Activated CD8-positive, alpha-beta memory T cell treated with anti-CD3 and anti-CD28 coated beads, Interleukin-2, amount 50 U/mL, for 1 hour (primary cell): ENCODE data around the gene BLID.

Experiments
- DNase-seq: peaks from one replicate; pipeline ENCODE4 v3.0.0-alpha.2; 2020; ENCODE audit errors: extremely low read depth

The BLID gene

DNA sequence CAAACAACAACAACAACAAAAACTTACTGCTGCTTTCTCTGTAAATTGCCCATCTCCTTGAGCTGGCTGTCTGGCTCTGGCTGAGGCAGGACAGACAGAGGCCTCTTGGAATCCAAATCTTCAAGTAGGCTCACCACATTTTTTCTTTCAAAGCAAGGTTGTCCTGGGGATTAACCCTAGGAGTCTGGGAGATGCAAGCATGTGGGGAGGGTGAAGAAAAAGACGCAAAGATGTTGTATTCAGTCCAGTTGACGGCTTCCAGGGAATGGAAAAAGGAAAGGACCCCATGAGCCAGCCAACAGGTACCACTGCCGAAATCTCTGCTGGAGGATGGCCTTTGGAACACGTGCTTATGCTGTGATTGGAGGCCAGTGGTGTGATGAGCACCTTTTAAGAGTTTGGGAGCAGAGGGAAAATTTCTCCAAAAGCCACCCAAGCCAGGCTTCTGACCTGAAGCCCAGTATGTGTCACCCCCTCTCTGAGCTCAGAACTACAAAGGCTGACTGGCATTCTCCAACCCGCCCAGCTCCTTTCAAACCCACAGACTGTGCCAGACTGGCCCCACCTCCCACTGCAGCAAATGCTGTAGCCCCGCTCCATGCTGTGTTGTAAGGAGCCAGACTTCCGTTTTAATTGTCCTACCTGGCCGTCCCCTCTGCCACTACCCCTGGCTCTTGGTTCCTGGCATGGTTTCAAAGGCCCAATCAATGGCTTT is 10.8 kb downstream of the BLID start:
- no peak for DNase-seq

DNA sequence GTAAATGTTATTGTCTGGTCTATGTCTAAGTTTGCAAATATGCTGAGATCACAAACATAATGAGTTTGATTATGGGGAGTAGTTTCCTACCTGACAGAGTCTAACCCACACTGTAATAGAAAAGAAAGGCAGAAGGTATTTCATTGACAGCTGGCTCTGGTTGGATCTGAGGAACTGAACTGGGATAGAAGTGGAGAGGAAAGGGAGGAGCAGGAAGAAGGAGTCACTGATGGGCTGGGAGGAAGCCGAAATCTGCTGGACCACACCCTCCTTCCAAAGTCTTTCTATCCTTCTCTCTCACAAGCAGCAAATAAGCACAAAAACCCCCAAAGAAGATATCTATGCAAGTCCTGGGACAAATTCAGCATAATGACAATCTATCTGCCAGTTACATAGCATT is 11.7 kb downstream of the BLID start:
- no peak for DNase-seq

DNA sequence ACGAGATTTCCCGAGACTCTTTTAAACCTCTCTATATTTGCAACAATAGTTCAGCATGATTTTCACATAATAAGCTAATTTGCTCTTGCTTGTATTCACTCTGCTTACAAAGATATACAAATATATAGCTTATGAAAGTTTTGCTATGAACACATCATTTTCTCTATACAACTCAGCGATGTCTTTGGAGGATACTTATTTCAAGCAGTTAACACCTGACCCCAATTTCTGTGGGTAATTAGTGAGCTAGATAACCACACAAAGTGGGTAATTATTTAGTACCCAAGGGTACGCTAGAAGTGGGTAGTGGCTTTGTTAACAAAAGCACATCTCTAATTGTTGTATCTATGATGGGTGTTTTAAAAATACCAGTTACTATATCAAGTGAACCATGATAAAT is 12.3 kb downstream of the BLID start:
- DNase-seq: no peak

DNA sequence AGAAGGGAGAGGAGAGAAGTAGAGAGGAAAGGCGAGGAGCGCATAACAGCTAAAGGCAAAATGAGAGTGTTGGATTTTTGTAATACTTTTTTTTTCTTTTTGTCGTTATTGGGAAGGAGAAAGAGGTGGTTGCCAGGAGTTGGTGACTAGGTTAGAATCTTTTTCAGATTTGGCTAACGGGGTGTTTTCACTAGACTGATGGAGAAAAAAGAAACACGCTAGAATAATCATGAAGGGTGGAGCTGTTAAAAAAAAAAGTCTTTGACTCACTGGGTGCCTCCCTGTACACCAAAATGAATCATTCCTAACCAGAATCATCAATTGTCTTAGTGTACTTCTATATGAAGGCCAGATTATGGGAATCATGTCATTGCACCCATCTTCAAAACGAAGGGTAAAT is 12.7 kb downstream of the BLID start:
- no peak for DNase-seq

DNA sequence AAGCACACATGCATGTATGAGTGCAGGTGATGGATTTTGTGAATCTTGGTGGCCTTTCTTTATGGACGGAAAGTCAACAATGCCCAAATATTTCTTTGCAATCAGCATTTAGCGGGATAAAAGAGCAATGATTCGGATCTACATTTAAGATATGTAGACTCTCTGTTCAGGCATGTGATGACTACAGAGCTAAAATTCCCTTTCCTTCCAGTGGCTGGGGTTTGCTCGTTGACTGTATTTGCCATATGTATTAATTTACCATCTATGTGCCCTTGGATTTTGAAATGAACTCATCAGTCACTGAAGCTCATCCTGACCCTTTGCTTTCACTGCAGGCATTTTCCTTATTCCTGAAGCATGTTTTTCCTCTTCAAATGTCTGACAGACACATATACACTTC is 13.6 kb downstream of the BLID start:
- DNase-seq: no peak

DNA sequence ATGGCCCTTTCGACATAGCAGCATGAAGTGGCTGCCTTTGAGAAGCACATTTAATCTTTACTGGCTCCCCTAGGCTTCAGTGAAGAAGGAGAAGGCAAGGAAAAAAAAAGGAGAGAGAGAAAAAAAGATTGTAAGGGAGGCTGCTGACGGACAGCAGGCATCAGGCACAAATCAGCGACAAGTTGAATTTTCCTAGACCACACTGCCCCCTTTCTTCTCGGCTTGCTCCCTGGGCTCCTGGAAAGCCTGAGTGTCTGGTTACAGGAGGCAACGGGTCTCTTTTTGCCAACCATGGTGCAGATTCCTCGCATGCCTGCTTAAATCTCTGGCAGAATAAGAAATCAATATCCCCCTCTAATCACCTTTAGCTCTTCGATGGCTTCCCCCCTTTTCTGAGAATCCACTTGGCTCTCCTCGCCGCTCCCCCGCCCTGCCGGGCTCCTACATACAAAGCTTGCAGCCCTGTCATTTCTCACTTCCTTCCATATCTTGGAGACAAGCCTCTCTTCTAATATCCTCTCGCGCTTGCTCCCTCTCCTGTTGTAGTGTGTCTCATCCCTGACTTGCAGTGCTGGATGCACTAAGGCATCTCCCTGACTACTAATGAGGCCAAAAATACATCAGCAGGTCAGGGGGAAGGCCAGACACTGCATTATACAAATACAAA is 14.3 kb downstream of the BLID start:
- DNase-seq: no peak

DNA sequence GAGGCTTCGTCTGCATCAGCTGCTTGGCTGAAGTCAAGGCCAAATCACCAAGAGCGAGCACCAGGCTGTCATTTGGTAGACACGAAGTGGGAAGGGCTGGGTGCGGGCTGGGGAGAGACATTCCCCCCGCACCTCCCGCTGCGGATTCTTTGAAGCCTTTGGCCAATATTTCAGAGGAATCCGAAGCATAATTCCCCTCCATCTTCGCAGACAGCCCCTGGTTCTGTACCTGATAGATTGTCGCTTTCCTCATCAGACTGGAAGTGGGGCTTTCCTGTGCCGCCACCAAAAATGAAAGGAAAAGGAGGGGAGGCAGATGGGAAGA is 15.3 kb downstream of the BLID start:
- DNase-seq: no peak

DNA sequence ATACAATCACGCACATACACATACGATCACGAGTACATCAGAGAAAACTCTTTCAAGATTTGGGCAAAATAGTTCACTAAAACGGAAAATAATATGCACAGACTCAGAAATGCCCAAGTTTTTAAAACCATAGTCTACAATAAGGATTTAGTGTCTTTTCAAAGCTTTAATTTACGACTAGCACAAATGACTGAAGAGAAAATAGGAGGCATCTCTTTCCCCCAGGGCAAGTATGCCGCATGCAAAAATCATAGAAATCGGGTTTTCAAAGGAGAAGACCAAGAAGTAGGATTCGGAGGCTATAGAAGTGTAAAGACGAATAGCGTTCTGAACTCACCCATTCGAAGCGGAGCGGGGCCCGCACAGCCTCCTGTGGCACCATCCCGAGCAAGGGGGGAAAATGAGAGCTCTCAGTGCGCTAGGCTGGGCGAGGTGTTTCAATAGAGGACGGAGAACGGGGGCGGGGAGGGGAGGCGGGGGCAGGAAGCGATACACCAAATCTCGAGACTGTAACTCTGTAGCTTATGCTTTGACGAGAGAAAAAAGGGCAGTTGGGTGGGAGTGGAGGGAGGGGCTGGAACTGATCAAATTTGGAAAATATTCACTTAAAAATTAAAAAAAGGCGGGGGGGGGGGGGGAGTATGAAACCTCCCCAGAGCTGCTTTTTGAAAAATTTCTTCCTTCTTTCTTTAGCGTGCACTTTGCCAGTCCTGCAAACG is 15.8 kb downstream of the BLID start:
- no peak for DNase-seq

DNA sequence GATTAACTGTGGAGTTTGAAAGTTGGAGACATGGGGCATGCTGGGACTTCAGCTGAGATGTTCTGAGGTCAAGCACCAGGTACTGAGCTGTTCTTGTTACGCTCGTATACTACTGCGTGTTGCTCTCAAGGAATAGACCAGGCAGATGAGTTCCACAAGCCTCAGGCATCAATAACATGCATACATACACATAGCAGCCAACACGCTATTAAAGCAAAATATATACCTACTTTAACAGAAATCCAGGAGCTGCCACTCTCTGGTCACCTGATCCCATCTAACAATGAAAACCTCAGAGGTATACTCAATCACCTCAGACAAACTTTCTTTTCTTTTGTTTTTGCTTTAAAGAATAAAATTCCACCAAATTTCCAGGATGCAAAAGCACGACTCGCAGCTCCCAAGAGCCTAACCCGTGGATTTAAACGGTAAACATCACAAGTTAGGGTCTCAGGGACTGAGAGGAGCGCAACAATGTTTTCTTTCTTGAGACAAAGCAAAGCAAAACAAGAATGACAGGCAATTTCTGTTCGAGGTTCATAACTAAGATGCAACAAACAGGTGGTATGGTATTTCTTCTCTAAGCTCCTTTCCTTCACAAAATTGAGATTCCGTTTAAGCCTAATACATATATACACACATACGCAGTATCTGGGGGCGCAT is 16.5 kb downstream of the BLID start:
- DNase-seq: no peak

DNA sequence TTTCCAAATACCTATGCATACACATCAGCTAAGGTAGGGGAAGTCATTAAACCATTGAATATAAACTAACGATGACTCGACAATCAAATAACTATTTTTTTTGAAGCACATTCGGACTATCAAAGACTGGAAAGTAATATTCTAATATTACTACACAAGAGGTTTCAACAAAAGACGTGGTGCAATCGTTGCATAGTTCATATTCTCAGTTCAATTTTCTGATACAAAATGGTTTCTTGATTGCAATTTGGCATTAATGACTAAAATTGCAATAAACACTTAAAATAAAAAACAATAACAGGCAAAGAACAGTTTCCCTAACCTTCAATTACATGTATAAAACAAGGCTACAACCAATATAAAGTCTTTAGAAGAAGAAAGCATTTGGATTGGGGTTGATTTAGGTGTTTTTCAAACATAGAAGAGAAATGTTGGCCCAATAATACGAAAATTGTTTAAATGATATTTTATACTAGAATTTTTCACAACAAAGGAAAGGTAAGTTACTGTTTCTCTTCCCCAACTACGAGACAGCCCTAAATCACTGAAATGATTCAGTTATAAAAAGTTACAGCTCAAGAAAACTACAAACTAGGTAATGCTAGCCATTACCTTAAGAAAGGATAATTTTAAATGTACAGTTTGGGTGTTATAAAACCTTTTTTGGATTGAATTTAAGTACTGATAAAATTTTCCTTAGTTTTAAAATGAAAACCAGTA is 17.6 kb downstream of the BLID start:
- DNase-seq: no peak

DNA sequence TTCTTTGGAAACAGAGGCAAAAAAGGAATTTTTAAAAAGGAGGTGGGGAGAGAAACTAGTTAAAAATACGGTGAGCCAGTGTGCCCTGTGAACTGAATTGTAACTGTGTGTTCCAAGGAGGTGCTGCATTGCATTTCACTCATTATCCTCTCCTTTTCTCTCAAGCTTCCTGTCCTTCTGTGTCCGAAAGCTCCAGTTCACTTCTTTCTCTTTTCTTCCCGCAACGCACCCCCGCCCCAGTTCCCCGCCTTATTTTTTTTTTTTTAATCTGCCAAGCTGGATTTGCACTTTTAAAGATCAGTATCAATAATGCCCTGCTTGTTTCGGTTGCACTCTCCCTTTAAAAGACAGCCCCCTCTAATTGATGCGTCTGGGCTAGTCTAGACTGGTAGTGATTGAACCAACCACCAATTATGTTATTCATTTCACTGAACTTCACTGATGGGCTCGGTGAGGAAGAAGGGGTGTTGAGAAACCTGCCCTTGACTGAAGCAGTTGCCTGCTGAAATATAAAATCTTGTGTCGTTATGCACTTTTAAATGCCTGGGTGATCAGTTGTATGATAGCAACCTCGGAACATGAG is 18.5 kb downstream of the BLID start:
- no peak for DNase-seq

DNA sequence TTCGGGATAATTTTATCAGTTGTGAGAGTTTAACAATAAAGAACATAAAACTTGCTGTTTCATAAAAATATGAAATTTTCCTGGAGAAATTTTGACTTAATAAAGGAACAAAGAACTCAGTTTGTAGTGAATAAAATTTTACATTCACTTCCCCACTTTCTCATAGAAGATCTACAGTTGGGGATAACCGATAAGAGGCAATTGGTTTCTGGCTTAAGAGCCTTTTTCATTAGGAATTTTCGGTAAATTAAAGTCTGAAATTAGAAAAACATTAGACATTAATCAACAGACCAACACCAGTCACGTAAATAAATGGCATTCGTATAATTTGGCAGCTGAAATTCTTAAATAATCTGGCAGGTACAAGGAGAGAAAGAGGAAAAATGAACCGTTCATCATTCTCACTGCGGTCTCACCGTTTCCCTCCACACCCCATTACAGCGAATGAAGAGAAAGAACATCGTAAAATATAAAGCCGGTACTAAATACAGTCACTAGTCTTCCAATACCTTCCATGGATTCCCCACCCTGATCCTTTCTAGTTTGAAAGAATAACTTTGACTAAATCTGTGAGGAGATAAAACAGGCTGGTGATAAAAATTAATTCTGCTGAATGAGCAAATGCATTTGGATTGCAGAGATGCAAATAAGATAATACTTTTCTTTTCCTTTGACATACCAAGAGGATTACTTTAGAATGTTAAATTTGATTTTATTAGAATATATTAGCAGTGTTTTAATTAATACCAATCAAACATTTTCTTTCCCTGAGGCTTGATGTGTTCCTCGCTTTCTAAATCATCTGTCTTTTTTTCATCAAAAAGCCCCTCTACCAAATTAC is 19.5 kb downstream of the BLID start:
- no peak for DNase-seq

DNA sequence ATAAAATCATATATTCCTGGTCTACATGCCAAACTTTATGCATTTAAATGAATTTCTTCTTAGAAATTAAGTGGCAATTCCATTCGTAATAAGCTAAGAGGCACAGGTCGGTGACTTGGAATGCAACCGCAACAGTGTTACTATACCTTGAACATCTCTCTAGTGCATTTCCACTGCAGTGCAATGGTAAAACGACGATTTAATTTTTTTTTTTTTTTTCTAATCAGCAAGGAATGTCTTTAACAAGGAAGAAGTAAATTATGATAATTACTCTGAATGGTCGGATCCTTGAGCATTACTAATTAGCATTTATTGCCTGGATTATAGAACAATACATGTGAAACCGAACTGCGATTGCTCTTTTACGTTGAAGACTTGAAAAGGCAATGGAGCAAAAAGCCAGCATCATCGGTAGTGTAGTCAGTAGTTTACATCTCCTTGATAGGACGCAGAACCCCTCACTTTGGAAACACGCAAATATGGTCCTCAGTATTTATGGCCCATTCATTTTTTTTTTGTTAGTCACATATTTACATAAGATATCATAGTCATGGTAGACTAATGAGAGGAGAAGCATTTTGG is 20.2 kb downstream of the BLID start:
- DNase-seq: no peak

DNA sequence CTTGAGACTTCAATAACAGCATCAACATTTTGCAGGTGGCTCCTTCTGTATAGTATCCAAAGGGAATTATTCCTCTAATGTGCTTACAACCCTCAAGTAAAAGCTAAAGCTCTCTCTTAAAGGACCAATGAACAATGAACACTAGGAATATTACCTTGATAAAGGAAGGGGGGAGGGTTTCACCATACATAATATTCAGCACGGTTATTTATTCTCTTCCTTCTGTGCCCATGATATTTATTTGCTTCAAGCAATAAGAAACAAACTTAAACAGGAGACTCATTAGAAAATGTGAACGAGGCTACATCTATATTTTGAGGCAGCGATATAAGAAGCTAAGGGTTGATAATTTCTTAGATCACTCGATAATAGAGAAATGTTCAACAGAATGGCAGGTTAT is 21.2 kb downstream of the BLID start:
- no peak for DNase-seq

DNA sequence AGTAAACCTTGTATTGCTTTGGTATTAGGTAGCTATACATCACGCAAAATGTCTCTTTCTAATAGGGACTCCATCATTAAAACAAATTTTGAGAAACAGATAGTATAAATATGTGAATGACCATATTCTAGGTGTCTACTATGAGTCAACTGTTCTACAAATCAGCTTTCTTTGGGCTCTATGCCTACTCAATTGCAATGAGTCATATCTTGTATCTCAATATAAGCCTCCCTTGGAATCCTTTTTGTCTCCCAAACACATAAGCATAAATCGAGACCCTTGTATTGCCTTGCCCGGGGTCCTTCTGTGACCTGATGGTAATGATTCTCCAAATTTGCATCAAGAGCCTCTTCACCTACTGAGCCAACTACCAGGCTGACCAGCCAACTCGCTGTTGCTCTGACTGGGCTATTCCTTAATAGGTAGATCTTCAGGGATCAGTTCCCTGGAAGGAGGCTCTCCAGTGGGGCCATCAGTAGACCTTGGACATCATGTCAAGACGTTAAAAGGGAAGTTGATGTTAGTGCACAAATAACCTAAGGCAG is 22.2 kb downstream of the BLID start:
- DNase-seq: no peak

DNA sequence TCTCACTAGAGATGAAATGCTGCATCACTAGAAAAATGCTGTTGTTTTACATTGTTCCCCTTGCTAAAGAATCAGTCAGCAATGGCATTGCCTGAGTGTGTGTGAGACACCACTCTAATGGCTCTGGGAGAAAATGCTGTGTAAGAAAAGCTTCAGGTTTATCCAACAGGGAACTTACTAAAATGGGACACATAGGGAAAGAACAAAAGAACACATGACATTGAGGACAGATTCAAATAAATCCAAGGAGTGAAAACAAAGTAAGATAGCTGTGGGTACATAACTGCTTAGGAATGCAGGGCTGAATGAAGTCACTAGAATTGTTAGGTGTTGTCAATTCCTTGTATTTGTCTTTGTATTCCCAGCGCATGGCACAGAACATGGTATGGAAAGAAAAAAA is 24.2 kb downstream of the BLID start:
- no peak for DNase-seq

DNA sequence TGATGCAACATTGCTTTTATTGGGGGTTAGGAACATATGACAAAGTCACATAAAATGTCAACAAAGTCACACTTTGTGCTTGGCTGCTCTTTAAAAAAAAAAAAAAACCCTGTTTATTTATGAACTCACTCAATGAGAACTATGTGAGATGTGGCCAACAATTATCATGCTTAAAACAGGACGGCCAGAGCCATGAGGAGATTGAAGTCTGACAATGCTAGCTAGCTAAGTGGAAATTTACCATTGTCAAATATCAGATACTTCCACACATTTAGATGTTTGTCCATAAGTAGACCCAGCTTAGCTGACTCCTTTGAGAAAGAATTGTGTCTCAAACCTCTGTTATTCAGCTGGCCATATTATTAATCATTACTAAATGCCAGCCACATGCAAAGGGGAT is 26.9 kb downstream of the BLID start:
- no peak for DNase-seq

DNA sequence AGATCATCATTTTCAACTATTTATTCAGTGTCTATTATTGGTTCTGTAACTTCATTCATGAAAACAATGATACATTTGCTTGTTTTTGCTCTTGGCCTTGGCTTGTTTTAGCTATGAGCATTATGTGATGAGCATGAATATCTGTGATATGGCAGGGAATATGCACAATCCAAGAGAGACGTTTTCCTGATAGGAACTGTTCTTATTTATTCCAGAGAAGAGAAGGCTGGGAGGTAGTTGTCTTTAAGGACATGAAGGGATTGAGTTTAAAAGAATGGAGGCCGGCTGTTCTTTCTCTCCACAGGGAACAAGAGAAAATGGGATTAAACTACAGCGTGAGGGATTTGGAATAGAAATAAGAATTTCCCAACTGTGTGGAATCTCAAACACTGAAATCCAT is 30.3 kb downstream of the BLID start:
- DNase-seq: no peak

DNA sequence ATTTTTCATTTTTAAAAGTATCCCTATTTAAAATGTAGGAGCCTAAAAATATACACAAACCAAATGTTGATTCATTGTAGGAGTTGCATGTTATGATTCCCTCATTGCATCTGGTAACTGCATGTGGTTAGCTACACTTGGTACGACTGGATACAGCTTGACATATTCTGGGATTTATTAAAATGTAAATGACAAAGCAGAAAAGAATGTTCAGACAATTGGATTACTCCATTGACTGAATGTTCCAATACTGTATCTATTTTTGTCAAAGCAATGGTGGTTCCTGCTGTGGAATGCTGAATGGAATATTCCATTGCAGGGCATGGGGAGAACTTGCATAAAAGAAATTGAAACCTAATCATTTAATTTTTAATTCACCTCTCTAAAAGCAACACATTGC is 30.8 kb downstream of the BLID start:
- DNase-seq: no peak

DNA sequence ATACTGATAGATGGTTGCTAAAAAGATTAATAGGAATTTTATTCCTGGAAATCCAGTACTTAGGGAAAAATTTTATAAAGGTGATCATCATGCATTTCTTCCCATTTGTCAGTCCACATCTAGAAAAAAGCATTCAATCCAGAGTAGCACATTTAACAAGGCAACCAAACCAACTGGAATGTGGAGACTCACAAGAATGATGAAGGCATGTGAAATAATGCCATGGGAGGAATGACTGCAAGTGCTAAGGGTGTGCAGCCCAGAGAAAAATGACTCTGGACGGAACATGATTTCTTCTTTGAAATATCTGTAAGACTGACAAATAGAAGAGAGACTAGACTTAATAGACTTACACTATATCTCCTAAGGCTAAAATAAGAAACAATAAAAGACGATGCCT is 33.8 kb downstream of the BLID start:
- no peak for DNase-seq
